Activated naive CD8-positive, alpha-beta T cell treated with anti-CD3 and anti-CD28 coated beads, Interleukin-2, amount 50 U/mL, for 16 hours (primary cell): ENCODE measurements around the gene LMTK2.
A peak's percentile ranks its signal among the peaks of the same experiment; 100 is the strongest.

ENCODE experiments used
- DNase-seq: peaks from one replicate; pipeline ENCODE4 v3.0.0-alpha.2; 2020; ENCODE audit warnings: low read depth, low spot score

Gene LMTK2

GRCh38 chr7:98106647-98107312, at the start of gene LMTK2:
Gene LMTK2, plus strand, starts transcription at chr7:98106862. Its CDS starts 316 bp downstream, at chr7:98107178.
- DNase-seq, result peak; percentile 94

DNA sequence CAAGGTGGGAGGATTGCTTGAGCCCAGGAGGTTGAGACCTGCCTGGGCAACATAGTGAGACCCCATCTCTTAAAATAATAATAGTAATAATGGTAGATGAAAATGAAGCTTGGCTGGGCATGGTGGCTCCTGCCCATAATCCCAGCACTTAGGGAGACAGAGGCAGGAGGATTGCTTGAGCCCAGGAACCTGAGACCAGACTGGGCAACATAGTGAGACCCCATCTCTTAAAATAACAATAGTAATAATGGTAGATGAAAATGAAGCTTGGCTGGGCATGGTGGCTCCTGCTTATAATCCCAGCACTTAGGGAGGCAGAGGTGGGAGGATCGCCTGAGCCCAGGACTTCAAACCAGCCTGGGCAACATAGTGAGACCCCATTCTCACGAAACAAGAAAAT, 49.5 kb upstream of the LMTK2 start:
- no peak for DNase-seq

- no peak for DNase-seq
Observed at GRCh38 chr7:98058186-98058585, 48.5 kb upstream of the LMTK2 start.

DNA sequence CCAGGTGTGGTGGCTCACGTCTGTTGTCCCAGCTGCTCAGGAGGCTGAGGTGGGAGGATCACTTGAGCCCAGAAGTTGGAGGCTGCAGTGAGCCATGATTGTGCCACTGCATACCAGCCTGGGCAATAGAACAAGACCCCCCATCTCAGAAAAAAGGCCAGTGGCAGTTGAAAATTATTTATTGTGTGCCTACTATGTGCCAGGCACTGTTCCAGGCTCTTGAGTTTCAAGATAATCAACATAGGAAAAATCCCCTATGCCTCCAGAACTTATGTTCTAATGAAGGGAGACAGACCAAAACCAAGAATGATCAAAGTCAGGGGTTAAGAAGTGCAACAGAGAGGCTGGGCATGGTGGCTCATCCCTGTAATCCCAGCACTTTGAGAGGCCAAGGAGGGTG, 42.4 kb upstream of the LMTK2 start:
- no peak for DNase-seq

GRCh38 chr7:98066208-98066607, 40.5 kb upstream of the LMTK2 start:
- no peak for DNase-seq

GRCh38 chr7:98066934-98067507, 39.6 kb upstream of the LMTK2 start:
- DNase-seq, result no peak

- no peak for DNase-seq
Observed at GRCh38 chr7:98073047-98073446, 33.6 kb upstream of the LMTK2 start.

DNA sequence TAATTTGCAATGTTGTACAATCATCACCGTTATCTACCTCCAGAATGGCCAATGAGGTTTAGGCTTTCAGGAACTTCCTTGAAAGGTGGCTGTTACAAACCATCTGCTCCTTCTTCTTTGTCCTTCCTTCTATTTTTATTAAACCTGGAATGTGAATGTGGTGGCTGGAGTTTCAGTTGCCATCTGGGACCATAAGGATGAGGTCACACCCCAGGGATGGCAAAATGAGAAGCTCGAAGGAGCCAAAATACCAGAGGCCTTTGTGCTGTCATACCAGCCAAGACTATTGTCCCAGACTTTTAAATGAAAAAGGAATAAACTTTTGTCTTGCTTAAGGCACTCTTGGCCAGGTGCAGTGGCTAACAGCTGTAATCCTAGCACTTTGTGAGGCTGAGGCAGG, 30.9 kb upstream of the LMTK2 start:
- no peak for DNase-seq

GRCh38 chr7:98077762-98078161, 28.9 kb upstream of the LMTK2 start:
- no peak for DNase-seq

GRCh38 chr7:98078197-98078870, 28.3 kb upstream of the LMTK2 start:
- no peak for DNase-seq

DNA sequence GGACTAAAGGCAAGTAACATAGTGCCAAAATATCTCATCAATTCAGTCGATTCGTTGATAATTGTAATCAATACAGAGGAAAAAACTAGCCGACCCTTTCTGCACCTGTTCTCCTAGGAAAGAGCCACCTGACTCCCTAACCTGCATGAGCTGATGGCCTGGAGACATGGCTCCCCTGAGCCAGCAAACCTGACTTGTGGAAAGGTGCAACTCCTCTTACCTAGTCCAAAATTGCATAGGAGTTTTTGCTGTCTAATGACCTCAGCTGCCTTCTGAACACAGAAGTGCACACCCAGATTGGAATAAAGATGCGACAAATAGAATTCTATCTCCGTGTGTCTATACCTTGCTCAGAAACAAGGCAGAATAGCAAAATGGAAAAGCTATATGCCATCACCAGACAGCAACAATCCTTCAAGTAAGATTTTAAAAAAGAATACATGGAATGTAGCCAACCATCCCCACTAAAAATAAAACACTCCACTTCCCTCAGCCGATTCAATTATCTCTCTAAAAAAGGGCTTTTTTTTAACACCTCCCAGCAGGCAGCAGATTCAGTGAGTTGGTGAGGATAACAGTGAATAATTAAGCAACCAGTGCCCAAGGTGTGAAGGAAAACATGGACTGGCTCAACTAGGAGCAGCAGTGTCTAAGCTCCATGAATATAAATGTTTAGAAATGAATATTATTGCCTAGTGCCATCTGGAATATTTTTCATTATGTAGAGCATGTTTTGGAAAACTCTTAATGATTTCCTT, 26.6 kb upstream of the LMTK2 start:
- DNase-seq, result no peak

GRCh38 chr7:98081319-98081718, 25.3 kb upstream of the LMTK2 start:
- DNase-seq, result no peak

DNA sequence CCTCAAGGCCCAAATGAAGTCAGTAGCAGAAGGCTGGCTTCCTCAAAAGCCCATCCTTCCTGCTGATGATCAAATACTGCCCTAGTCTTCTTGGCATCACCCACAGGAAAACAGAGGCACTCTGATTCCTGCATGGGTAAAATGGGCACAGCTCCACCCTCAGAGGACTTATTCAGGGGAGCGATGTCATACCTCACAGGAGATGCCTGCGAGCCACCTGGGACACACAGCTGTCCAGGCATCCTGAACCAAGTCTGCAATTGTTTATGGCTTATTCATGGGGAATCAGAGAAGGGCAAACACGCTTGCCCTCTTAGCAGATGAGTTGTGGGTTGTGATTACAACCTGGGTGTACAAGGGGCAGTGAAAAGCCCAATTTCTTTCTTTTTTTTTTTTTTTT, 22.0 kb upstream of the LMTK2 start:
- DNase-seq, result no peak

GRCh38 chr7:98085674-98086073, 21.0 kb upstream of the LMTK2 start:
- DNase-seq, result no peak

GRCh38 chr7:98086281-98086718, 20.4 kb upstream of the LMTK2 start:
- DNase-seq, result no peak

- no peak for DNase-seq
Observed at GRCh38 chr7:98088109-98088508, 18.6 kb upstream of the LMTK2 start.

- DNase-seq, result no peak
Observed at GRCh38 chr7:98090116-98090515, 16.5 kb upstream of the LMTK2 start.

GRCh38 chr7:98091061-98091460, 15.6 kb upstream of the LMTK2 start:
- no peak for DNase-seq

GRCh38 chr7:98091523-98091922, 15.1 kb upstream of the LMTK2 start:
- no peak for DNase-seq

- no peak for DNase-seq
Observed at GRCh38 chr7:98097042-98097645, 9.5 kb upstream of the LMTK2 start.

DNA sequence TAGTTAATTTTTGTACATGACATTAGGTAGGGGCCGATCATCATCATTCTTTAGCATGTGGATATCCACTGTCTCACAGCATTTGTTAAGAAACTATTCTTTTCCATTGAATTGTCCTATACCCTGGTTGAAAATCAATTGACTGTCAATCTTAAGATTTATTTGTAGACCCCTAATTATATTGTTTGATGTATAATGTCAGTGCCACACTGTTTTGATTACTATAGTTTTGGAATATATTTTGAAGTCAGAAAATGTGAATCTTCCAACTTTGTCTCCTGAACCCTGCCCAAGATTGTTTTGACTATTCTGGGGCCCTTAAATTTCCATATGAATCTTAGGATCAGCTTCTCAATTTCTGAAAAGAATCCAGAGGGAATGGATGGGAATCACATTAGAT, 6.6 kb upstream of the LMTK2 start:
- DNase-seq, result no peak

DNA sequence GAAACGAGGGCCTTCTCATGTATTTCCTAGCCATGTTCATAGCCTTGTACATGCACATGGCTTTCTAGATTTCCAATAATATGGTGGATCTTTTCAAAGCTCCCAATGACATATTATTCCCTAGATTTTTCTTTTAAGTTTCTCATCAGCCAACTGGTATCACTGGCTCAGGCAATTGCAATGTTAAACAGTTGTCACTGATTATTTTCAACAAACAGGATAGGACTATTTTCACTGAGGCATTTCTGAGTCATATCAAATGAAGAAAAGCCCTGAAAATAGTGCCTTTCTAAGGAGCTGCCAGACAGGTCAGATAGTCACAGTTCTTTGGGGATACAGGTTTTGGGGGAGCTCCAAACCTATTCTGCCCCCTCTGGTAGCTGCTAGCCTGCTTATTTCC, 4.5 kb upstream of the LMTK2 start:
- DNase-seq, result no peak
